Trophoblast cell (in vitro differentiated cells and primary cell): ENCODE results near the gene SDHB.
A peak's percentile ranks its signal among the peaks of the same experiment; 100 is the strongest.

Source experiments
- DNase-seq, 2 donors: peaks; one replicate each; pipeline ENCODE4 v3.0.0-alpha.2; 2016
- H2AFZ ChIP-seq: 2 replicates; pipeline ENCODE4 v1.6.1; 2013; ENCODE audit warnings: low read length, moderate library complexity, mild to moderate bottlenecking; ENCODE audit not compliant: insufficient read depth, poor library complexity
- H2AK5ac ChIP-seq: 2 replicates; pipeline ENCODE4 v1.6.1; 2013; ENCODE audit warnings: mild to moderate bottlenecking, low read length
- H2BK120ac ChIP-seq: 2 replicates; pipeline ENCODE4 v1.6.1; 2013; ENCODE audit warnings: low read length, mild to moderate bottlenecking, moderate library complexity; ENCODE audit not compliant: insufficient read depth, poor library complexity
- H2BK12ac ChIP-seq: 2 replicates; pipeline ENCODE4 v1.6.1; 2013; ENCODE audit warnings: mild to moderate bottlenecking, low read length, moderate library complexity
- H2BK5ac ChIP-seq: 2 replicates; pipeline ENCODE4 v1.6.1; 2013; ENCODE audit warnings: low read length, low read depth, moderate library complexity, mild to moderate bottlenecking; ENCODE audit not compliant: poor library complexity
- H3K14ac ChIP-seq: 2 replicates; pipeline ENCODE4 v1.6.1; 2013; ENCODE audit warnings: mild to moderate bottlenecking, low read length
- H3K18ac ChIP-seq: 2 replicates; pipeline ENCODE4 v1.6.1; 2013; ENCODE audit warnings: mild to moderate bottlenecking, low read length
- H3K23ac ChIP-seq: 2 replicates; pipeline ENCODE4 v1.6.1; 2013; ENCODE audit warnings: low read length
- H3K27ac ChIP-seq: 2 replicates; pipeline ENCODE4 v1.5.1; 2013; ENCODE audit warnings: low read depth, mild to moderate bottlenecking, inconsistent platforms, low read length, moderate library complexity
- H3K27me3 ChIP-seq: 2 replicates; pipeline ENCODE4 v1.6.1; 2013; ENCODE audit warnings: inconsistent platforms, mild to moderate bottlenecking, low read length, moderate library complexity; ENCODE audit not compliant: insufficient read depth
- H3K36me3 ChIP-seq, 2 experiments: 1 replicate in 1 of 2; 2 replicates in 1 of 2; pipeline ENCODE4 v1.6.1; 2013; ENCODE audit warnings: low read length in 2 of 2, mild to moderate bottlenecking in 2 of 2, moderate library complexity in 1 of 2; ENCODE audit not compliant: insufficient read depth in 2 of 2, control insufficient read depth in 1 of 2
- H3K4ac ChIP-seq: 2 replicates; pipeline ENCODE4 v1.6.1; 2013; ENCODE audit warnings: low read depth, mild to moderate bottlenecking, low read length, moderate library complexity
- H3K4me1 ChIP-seq, 2 experiments: 1 replicate in 1 of 2; 2 replicates in 1 of 2; pipeline ENCODE4 v1.6.1; 2013; ENCODE audit warnings: low read length in 2 of 2, mild to moderate bottlenecking in 2 of 2, moderate library complexity in 1 of 2; ENCODE audit not compliant: insufficient read depth in 2 of 2, control insufficient read depth in 1 of 2
- H3K4me2 ChIP-seq: 2 replicates; pipeline ENCODE4 v1.6.1; 2013; ENCODE audit warnings: inconsistent platforms, mild to moderate bottlenecking, low read length, moderate library complexity
- H3K4me3 ChIP-seq: 2 replicates; pipeline ENCODE4 v1.5.1; 2013; ENCODE audit warnings: mild to moderate bottlenecking, low read depth, low read length, inconsistent platforms
- H3K79me1 ChIP-seq: one replicate; pipeline ENCODE4 v1.6.1; 2013; ENCODE audit warnings: low read length
- H3K79me2 ChIP-seq: 2 replicates; pipeline ENCODE4 v1.6.1; 2013; ENCODE audit warnings: low read length, mild to moderate bottlenecking; ENCODE audit not compliant: control insufficient read depth, insufficient read depth, poor library complexity
- H3K9ac ChIP-seq: 2 replicates; pipeline ENCODE4 v1.6.1; 2013; ENCODE audit warnings: mild to moderate bottlenecking, low read length
- H3K9me3 ChIP-seq: 2 replicates; pipeline ENCODE4 v1.6.1; 2013; ENCODE audit warnings: low read depth, mild to moderate bottlenecking, control low read depth, inconsistent platforms, low read length; ENCODE audit not compliant: insufficient read depth
- H4K12ac ChIP-seq: 2 replicates; pipeline ENCODE4 v1.6.1; 2013; ENCODE audit warnings: low read depth, mild to moderate bottlenecking, low read length, moderate library complexity
- H4K8ac ChIP-seq: 2 replicates; pipeline ENCODE4 v1.6.1; 2013; ENCODE audit warnings: low read depth, mild to moderate bottlenecking, low read length, moderate library complexity
- H4K91ac ChIP-seq: one replicate; pipeline ENCODE4 v1.6.1; 2013; ENCODE audit warnings: low read depth, mild to moderate bottlenecking, low read length, moderate library complexity
- WGBS: extraction: QIAGEN DNeasy Blood & Tissue Kit; methylation state at CpG from one replicate; pipeline ENCODE4 v1.1.7; 2013; ENCODE audit warnings: missing lambda C conversion rate; ENCODE audit not compliant: insufficient read length, insufficient coverage; ENCODE audit errors: extremely low coverage; 5-methylcytosine and 5-hydroxymethylcytosine counted together

The SDHB gene

DNA sequence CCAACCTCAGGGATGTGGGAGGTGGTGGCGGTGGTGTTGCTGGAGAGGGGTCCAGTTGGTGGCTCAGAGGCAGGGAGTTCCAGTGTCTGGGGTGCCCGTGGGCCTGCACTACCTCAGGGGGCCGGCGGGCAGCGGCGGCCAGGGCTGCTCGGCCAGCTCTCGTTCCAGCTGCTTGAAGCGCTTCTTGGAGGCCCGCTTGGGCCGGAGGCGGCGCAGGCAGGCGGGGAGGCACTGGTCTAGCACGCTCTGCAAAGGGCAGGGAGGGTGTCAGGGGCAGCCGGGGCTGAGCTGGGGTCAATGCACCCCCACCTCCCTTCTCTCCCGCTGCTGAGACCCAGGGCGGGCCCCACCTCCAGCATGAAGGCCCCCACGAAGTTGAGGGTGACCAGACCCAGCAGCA, 67.7 kb downstream of the SDHB start:
- H3K4ac ChIP-seq: no peak overlapping the region
- no peak overlapping the region for H3K14ac ChIP-seq
- H2AK5ac ChIP-seq: no peak overlapping the region
- peaks cover 2 to 12% of the 10 kb centered on the region in 2 experiments for H3K4me1 ChIP-seq
- no peak overlapping the region for H2AFZ ChIP-seq
- H2BK120ac ChIP-seq: no peak overlapping the region
- H3K27ac ChIP-seq: no peak overlapping the region
- H4K12ac ChIP-seq: no peak overlapping the region
- peak overlapping the region; percentile 8 for H4K91ac ChIP-seq
- no peak overlapping the region for H3K9ac ChIP-seq
- DNase-seq: no peak
- H3K36me3 ChIP-seq: peaks cover 30 to 36% of the 10 kb centered on the region in 2 experiments
- peaks cover 4% of the 10 kb centered on the region for H3K79me1 ChIP-seq
- H3K4me3 ChIP-seq: no peak overlapping the region
- H3K18ac ChIP-seq: no peak overlapping the region
- no peaks in the 10 kb centered on the region for H3K9me3 ChIP-seq
- H4K8ac ChIP-seq: no peak overlapping the region
- no peaks in the 10 kb centered on the region for H3K27me3 ChIP-seq
- no peaks in the 10 kb centered on the region for H3K79me2 ChIP-seq
- peak overlapping the region; percentile 24 for H2BK12ac ChIP-seq
- no peak overlapping the region for H2BK5ac ChIP-seq
- no CpG with 5 or more reads among the region's 19 CpGs for WGBS
- H3K23ac ChIP-seq: no peak overlapping the region
- no peak overlapping the region for H3K4me2 ChIP-seq

DNA sequence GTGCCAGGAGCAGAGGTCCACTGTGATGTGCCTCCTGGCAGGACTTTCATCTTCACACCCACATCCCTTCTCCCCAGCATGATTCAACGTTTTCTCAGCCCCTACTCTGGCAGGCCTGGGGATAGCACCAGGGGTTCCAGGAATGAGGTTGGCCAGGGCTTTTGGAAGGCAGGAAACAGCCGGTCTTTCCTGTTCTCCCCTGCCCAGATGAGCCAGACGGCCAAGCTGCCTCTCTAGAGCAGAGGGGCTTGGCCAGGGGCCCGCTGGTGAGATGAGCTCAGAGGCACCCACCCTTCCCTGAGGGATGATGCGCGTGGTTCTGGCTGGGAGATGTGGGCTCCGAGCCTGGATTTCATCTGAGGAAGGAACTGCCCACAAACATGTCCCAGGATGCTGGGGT, 69.1 kb downstream of the SDHB start:
- Histone ChIP-seq H2BK12ac (no peak overlapping the region), H3K4me2 (peak overlapping the region; percentile 2), H2AK5ac (no peak overlapping the region), H3K27ac (no peak overlapping the region), H3K23ac (no peak overlapping the region), H4K12ac (no peak overlapping the region), H3K79me2 (peaks cover 2% of the 10 kb centered on the region), H2BK5ac (no peak overlapping the region), H3K9ac (no peak overlapping the region), H3K27me3 (no peaks in the 10 kb centered on the region), H3K14ac (no peak overlapping the region), H4K91ac (peak overlapping the region; percentile 37), H3K9me3 (no peaks in the 10 kb centered on the region), H3K4me3 (no peak overlapping the region), H3K36me3 (peaks cover 25 to 28% of the 10 kb centered on the region in 2 experiments), H4K8ac (no peak overlapping the region), H2AFZ (no peak overlapping the region), H3K4me1 (peaks cover 7 to 18% of the 10 kb centered on the region in 2 experiments), H3K4ac (no peak overlapping the region), H3K18ac (no peak overlapping the region), H2BK120ac (no peak overlapping the region), H3K79me1 (peaks cover 16% of the 10 kb centered on the region)
- WGBS: no CpG with 5 or more reads among the region's 7 CpGs
- peak; percentile 98 for DNase-seq

DNA sequence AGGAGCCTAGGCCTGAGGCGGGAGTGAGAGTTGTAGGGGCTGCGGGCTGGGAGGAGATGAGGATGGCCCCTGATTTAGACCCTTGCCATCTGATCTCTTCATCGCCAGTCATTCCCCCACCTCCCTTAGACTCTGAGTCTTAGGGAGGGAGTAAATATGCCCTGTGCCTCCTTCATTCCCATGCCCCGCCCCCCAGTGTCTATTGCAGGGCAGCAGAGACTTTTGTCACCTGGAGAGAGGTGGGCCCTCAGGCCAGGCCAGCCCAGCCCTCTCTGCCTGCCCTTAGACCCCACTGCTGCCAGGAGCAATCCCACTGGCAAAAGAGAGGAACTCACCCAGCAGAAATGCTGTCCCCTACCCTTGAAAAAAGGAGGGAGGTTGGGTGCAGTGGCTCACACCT, 70.2 kb downstream of the SDHB start:
- no peak overlapping the region for H3K9ac ChIP-seq
- no peak overlapping the region for H3K4ac ChIP-seq
- H3K27ac ChIP-seq: no peak overlapping the region
- H4K91ac ChIP-seq: no peak overlapping the region
- no peak overlapping the region for H2BK120ac ChIP-seq
- H3K4me2 ChIP-seq: no peak overlapping the region
- H2AFZ ChIP-seq: no peak overlapping the region
- no peak overlapping the region for H3K23ac ChIP-seq
- H3K79me2 ChIP-seq: peaks cover 6% of the 10 kb centered on the region
- H2BK5ac ChIP-seq: no peak overlapping the region
- H2BK12ac ChIP-seq: peak overlapping the region; percentile 26
- no peaks in the 10 kb centered on the region for H3K9me3 ChIP-seq
- H4K12ac ChIP-seq: no peak overlapping the region
- H3K14ac ChIP-seq: no peak overlapping the region
- WGBS: no CpG with 5 or more reads among the region's 4 CpGs
- no peak overlapping the region for H4K8ac ChIP-seq
- no peaks in the 10 kb centered on the region for H3K27me3 ChIP-seq
- H3K4me1 ChIP-seq: peaks cover 15 to 27% of the 10 kb centered on the region in 2 experiments
- no peak for DNase-seq
- H2AK5ac ChIP-seq: no peak overlapping the region
- no peak overlapping the region for H3K18ac ChIP-seq
- peaks cover 23 to 26% of the 10 kb centered on the region in 2 experiments for H3K36me3 ChIP-seq
- no peak overlapping the region for H3K4me3 ChIP-seq
- peaks cover 22% of the 10 kb centered on the region for H3K79me1 ChIP-seq

DNA sequence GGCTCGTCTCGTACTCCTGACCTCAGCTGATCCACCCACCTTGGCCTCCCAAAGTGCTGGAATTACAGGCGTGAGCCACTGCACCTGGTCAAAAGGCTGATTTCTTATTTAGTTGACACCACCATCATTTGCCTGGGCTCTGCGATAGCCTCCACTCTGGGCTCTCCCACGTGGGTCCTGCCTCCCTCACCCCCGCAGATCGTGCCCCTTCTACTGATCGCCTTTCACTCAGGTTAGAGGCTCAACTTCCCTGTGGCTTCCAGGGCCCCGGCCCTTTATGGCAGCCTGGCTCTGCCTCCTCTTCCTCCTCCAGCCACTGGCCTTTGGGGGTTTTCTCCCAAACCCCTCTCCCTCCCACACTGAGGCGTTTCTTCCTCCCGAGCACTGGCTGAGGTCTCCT, 70.9 kb downstream of the SDHB start:
- no CpG with 5 or more reads among the region's 11 CpGs for WGBS
- Histone ChIP-seq H3K79me2 (peaks cover 6% of the 10 kb centered on the region), H2AK5ac (no peak overlapping the region), H3K4me1 (peaks cover 15 to 31% of the 10 kb centered on the region in 2 experiments), H3K18ac (no peak overlapping the region), H2BK12ac (peak overlapping the region; percentile 5), H3K9ac (no peak overlapping the region), H3K4me3 (no peak overlapping the region), H3K79me1 (peaks cover 22% of the 10 kb centered on the region), H3K14ac (no peak overlapping the region), H2BK120ac (no peak overlapping the region), H4K12ac (no peak overlapping the region), H4K91ac (no peak overlapping the region), H4K8ac (no peak overlapping the region), H3K4me2 (no peak overlapping the region), H3K36me3 (peaks cover 20 to 21% of the 10 kb centered on the region in 2 experiments), H2BK5ac (no peak overlapping the region), H3K27ac (no peak overlapping the region), H3K9me3 (no peaks in the 10 kb centered on the region), H3K27me3 (no peaks in the 10 kb centered on the region), H2AFZ (no peak overlapping the region), H3K23ac (no peak overlapping the region), H3K4ac (no peak overlapping the region)
- no peak for DNase-seq
